GM23338 (cell line): ENCODE results near the gene HSPH1. TPM values are rescaled to one million over a fixed set of nuclear protein-coding genes. Genes with fewer than 3 reads are reported as not detected.

Source experiments
- ATAC-seq: fragments of 200-7000 bp; cut with Tn5 transposase; 3 replicates; pipeline ENCODE4 v1.9.1; 2020
- DNase-seq: peaks from one replicate; pipeline ENCODE4 v3.0.0-alpha.2; 2015; ENCODE audit warnings: low spot score
- H2AFZ ChIP-seq: fragments of 200-600 bp; sonication (generic); 2 replicates; pipeline ENCODE4 v1.8.0; 2016; ENCODE audit warnings: antibody characterized with exemption, mild to moderate bottlenecking, moderate library complexity
- H3F3A ChIP-seq: fragments of 200-600 bp; sonication (generic); replicated peaks from 2 replicates; pipeline ENCODE4 v1.8.0; 2017; ENCODE audit warnings: antibody characterized with exemption, mixed run types, low read depth
- H3K27ac ChIP-seq: fragments of 200-600 bp; sonication (generic); 2 replicates; pipeline ENCODE4 v1.6.1; 2016; ENCODE audit warnings: low read depth
- H3K27me3 ChIP-seq: fragments of 200-600 bp; sonication (generic); 2 replicates; pipeline ENCODE4 v1.8.0; 2016; ENCODE audit warnings: mild to moderate bottlenecking, mixed run types, moderate library complexity; ENCODE audit not compliant: insufficient read depth
- H3K36me3 ChIP-seq: fragments of 200-600 bp; sonication (generic); 2 replicates; pipeline ENCODE4 v1.8.0; 2016; ENCODE audit warnings: mild to moderate bottlenecking; ENCODE audit not compliant: insufficient read depth
- H3K4me1 ChIP-seq: fragments of 200-600 bp; sonication (generic); 2 replicates; pipeline ENCODE4 v1.8.0; 2016; ENCODE audit warnings: mild to moderate bottlenecking, moderate library complexity; ENCODE audit not compliant: insufficient read depth
- H3K4me2 ChIP-seq: fragments of 200-600 bp; sonication (generic); 2 replicates; pipeline ENCODE4 v1.7.1; 2017; ENCODE audit warnings: mixed run types
- H3K4me3 ChIP-seq: fragments of 200-600 bp; sonication (generic); 2 replicates; pipeline ENCODE4 v1.6.1; 2016; ENCODE audit warnings: mixed run types
- H3K79me2 ChIP-seq: fragments of 200-600 bp; sonication (generic); replicated peaks from 2 replicates; pipeline ENCODE4 v1.8.0; 2017; ENCODE audit warnings: mild to moderate bottlenecking; ENCODE audit not compliant: insufficient read depth
- H3K9me2 ChIP-seq: fragments of 200-600 bp; sonication (generic); 2 replicates; pipeline ENCODE4 v1.8.0; 2017; ENCODE audit not compliant: insufficient read depth
- H4K20me1 ChIP-seq: fragments of 200-600 bp; sonication (generic); replicated peaks from 2 replicates; pipeline ENCODE4 v1.8.0; 2017; ENCODE audit warnings: mild to moderate bottlenecking; ENCODE audit not compliant: insufficient read depth
- H3K27ac Mint-ChIP-seq: 2 replicates; pipeline ENCODE4 v1.8.0; 2020; ENCODE audit warnings: inconsistent platforms, mild to moderate bottlenecking, moderate library complexity, mixed read lengths
- H3K27me3 Mint-ChIP-seq: 3 replicates; pipeline ENCODE4 v1.8.0; 2022; ENCODE audit warnings: low read depth, mild to moderate bottlenecking, moderate library complexity, mixed read lengths, inconsistent platforms; ENCODE audit not compliant: insufficient read depth, poor library complexity
- H3K36me3 Mint-ChIP-seq: 3 replicates; pipeline ENCODE4 v1.8.0; 2021; ENCODE audit warnings: low read depth, mild to moderate bottlenecking, inconsistent platforms, moderate library complexity, mixed read lengths
- H3K4me1 Mint-ChIP-seq: 3 replicates; pipeline ENCODE4 v1.8.0; 2020; ENCODE audit warnings: mild to moderate bottlenecking, inconsistent platforms, mixed read lengths
- H3K4me3 Mint-ChIP-seq: 3 replicates; pipeline ENCODE4 v1.8.0; 2021; ENCODE audit warnings: moderate library complexity, mild to moderate bottlenecking, inconsistent platforms, mixed read lengths
- H3K9me3 Mint-ChIP-seq: 3 replicates; pipeline ENCODE4 v1.8.0; 2020; ENCODE audit warnings: moderate library complexity, mild to moderate bottlenecking, inconsistent platforms, mixed read lengths
- CTCF ChIP-seq, 2 experiments: fragments of 200-600 bp in 1 of 2; sonication (generic) in 1 of 2; conservative IDR thresholded peaks; 2 replicates each; pipeline versions ENCODE4 v1.5.1 to v1.6.1; 2016 to 2017; ENCODE audit warnings: antibody characterized with exemption in 2 of 2, low read depth in 2 of 2, mild to moderate bottlenecking in 2 of 2, moderate library complexity in 1 of 2
- EZH2phosphoT487 ChIP-seq: fragments of 200-600 bp; sonication (generic); IDR thresholded peaks from one replicate; pipeline ENCODE4 v1.8.1; 2018; ENCODE audit warnings: antibody characterized with exemption; ENCODE audit not compliant: unreplicated experiment
- POLR2AphosphoS5 ChIP-seq: IDR thresholded peaks from 2 replicates; pipeline ENCODE4 v1.6.1; 2016; ENCODE audit warnings: antibody characterized with exemption, low read depth
- REST ChIP-seq: IDR thresholded peaks from one replicate; pipeline ENCODE4 v1.6.1; 2018; ENCODE audit warnings: antibody characterized with exemption; ENCODE audit not compliant: unreplicated experiment
- STAT1 ChIP-seq: IDR thresholded peaks from one replicate; pipeline ENCODE4 v1.6.1; 2016; ENCODE audit warnings: antibody characterized with exemption; ENCODE audit not compliant: unreplicated experiment
- ZNF331 ChIP-seq: fragments of 250-450 bp; sonication (Bioruptor Pico); IDR thresholded peaks from 2 replicates; pipeline ENCODE4 v1.5.0; 2020; ENCODE audit warnings: low read depth, mild to moderate bottlenecking, moderate library complexity
- ZNF462 ChIP-seq: fragments of 250-450 bp; sonication (Bioruptor Pico); IDR thresholded peaks from 2 replicates; pipeline ENCODE4 v1.5.0; 2020; ENCODE audit warnings: mild to moderate bottlenecking, moderate library complexity
- polyA plus RNA-seq: library from polyadenylated mRNA; unstranded; fragments of >200 nt; fragmentation: Nextera tagmentation; extraction: Ambion mirVana; gene quantifications from 2 replicates; pipeline ENCODE4 v1.2.1, GENCODE V29; 2016
- total RNA-seq: library from RNA; depleted of rRNA; stranded (reverse); fragments of >200 nt; shearing (Covaris generic); gene quantifications from 2 replicates; pipeline ENCODE4 v1.2.3, GENCODE V29; 2014

HSPH1 gene
- total and polyA plus RNA-seq, 2 experiments from 2014 or later = 112 to 147 TPM

GRCh38 chr13:31209172-31209840, 47.6 kb upstream of the HSPH1 start:
- ATAC-seq (peak; percentile 79), DNase-seq (peak; percentile 43)
- H3K4me1 ChIP-seq = peaks cover 9% of the 10 kb centered on the region
- H4K20me1 ChIP-seq = no peaks in the 10 kb centered on the region
- no peaks in the 10 kb centered on the region for H3K27me3 ChIP-seq
- no peaks in the 10 kb centered on the region for H3K79me2 ChIP-seq
- H3K36me3 ChIP-seq = no peaks in the 10 kb centered on the region
- Mint-ChIP-seq H3K27ac (peak overlapping the region; percentile 51), H3K4me1 (peaks cover 35% of the 10 kb centered on the region), H3K36me3 (no peaks in the 10 kb centered on the region), H3K9me3 (no peaks in the 10 kb centered on the region; the same call in 2 of the 3 replicates), H3K4me3 (no peak overlapping the region), H3K27me3 (no peaks in the 10 kb centered on the region)
- H3K4me3 ChIP-seq = no peak overlapping the region
- peak overlapping the region; percentile 61; the same call in 1 of the 2 replicates for H2AFZ ChIP-seq
- H3K4me2 ChIP-seq = no peak overlapping the region
- no peak overlapping the region for H3K27ac ChIP-seq
- no peaks in the 10 kb centered on the region for H3F3A ChIP-seq
- TF ChIP-seq ZNF462 (CRISPR knock-in tag) (0 out of 2 replicates have a peak, but pooled peaks have one; percentile 37), ZNF331 (CRISPR knock-in tag) (no peak)
- no peaks in the 10 kb centered on the region for H3K9me2 ChIP-seq

- H4K20me1 ChIP-seq = no peaks in the 10 kb centered on the region
- no peaks in the 10 kb centered on the region for H3K27me3 Mint-ChIP-seq
- no peaks in the 10 kb centered on the region for H3K79me2 ChIP-seq
- no peaks in the 10 kb centered on the region for H3K36me3 Mint-ChIP-seq
- H3K4me1 Mint-ChIP-seq = peaks cover 29% of the 10 kb centered on the region
- H3K9me3 Mint-ChIP-seq = no peaks in the 10 kb centered on the region; the same call in 2 of the 3 replicates
- peak overlapping the region; percentile 51; the same call in 1 of the 2 replicates for H3K27ac Mint-ChIP-seq
- no peaks in the 10 kb centered on the region for H3K27me3 ChIP-seq
- ATAC-seq (peak; percentile 11; the same call in 2 of the 3 replicates), DNase-seq (no peak)
- no peak overlapping the region for H3K4me3 Mint-ChIP-seq
- H3K4me3 ChIP-seq = no peak overlapping the region
- no peak overlapping the region for H3K4me2 ChIP-seq
- no peaks in the 10 kb centered on the region for H3F3A ChIP-seq
- no peak overlapping the region for H3K27ac ChIP-seq
- H3K36me3 ChIP-seq = no peaks in the 10 kb centered on the region
- no peak overlapping the region for H2AFZ ChIP-seq
- peaks cover 9% of the 10 kb centered on the region for H3K4me1 ChIP-seq
- H3K9me2 ChIP-seq = no peaks in the 10 kb centered on the region
- TF ChIP-seq CTCF (conservative IDR thresholded peaks at IDR 0.05; ENCODE audit: low read depth in 2 of 2) = no peak
- TF ChIP-seq ZNF331 (CRISPR knock-in tag) = no peak
- no peak for TF ChIP-seq STAT1
- TF ChIP-seq REST = no peak
- TF ChIP-seq POLR2AphosphoS5 = no peak
- TF ChIP-seq EZH2phosphoT487 = no peak
These were observed 46.9 kb upstream of the HSPH1 start for GRCh38 chr13:31208559-31209122.
